CD4-positive, alpha-beta T cell treated with Interleukin-21 for 1 hour (primary cell): Measurements from ENCODE around the gene HK3.
"Not testable (repeated sequence)": the region's sequence is repeated elsewhere in the genome, so short reads cannot be mapped to it uniquely, and the experiment has no call there.

ENCODE experiments used
- DNase-seq: peaks from one replicate; pipeline ENCODE4 v3.0.0-alpha.2; 2020

HK3 gene

GRCh38 chr5:176881816-176882566 lies 17.2 kb downstream of the HK3 start:
- no peak for DNase-seq

- no peak for DNase-seq
Measured at GRCh38 chr5:176881021-176881749, 18.0 kb downstream of the HK3 start.

- DNase-seq: no peak
Measured at GRCh38 chr5:176880366-176881020, 18.7 kb downstream of the HK3 start.

GRCh38 chr5:176879663-176880361 lies 19.3 kb downstream of the HK3 start:
- DNase-seq: no peak

GRCh38 chr5:176878906-176879662 lies 20.1 kb downstream of the HK3 start:
- no peak for DNase-seq

GRCh38 chr5:176878463-176878862 lies 20.7 kb downstream of the HK3 start:
- DNase-seq: no peak

GRCh38 chr5:176877793-176878331 lies 21.3 kb downstream of the HK3 start:
- no peak for DNase-seq

- DNase-seq: no peak
Measured at GRCh38 chr5:176876506-176877431, 22.4 kb downstream of the HK3 start.

- DNase-seq: no peak
Measured at GRCh38 chr5:176875783-176876505, 23.2 kb downstream of the HK3 start.

GRCh38 chr5:176875014-176875550 lies 24.1 kb downstream of the HK3 start:
- DNase-seq: no peak

- no peak for DNase-seq
Measured at GRCh38 chr5:176874198-176874780, 24.9 kb downstream of the HK3 start.

- DNase-seq: no peak
Measured at GRCh38 chr5:176873541-176874172, 25.5 kb downstream of the HK3 start.

GRCh38 chr5:176873011-176873410 lies 26.1 kb downstream of the HK3 start:
- DNase-seq: not testable (repeated sequence)

GRCh38 chr5:176872586-176872985 lies 26.6 kb downstream of the HK3 start:
- not testable (repeated sequence) for DNase-seq

- not testable (repeated sequence) for DNase-seq
Measured at GRCh38 chr5:176870644-176871043, 28.5 kb downstream of the HK3 start.

GRCh38 chr5:176870110-176870591 lies 29.0 kb downstream of the HK3 start:
- DNase-seq: no peak

GRCh38 chr5:176869501-176870109 lies 29.5 kb downstream of the HK3 start:
- DNase-seq: no peak

- no peak for DNase-seq
Measured at GRCh38 chr5:176868731-176869130, 30.4 kb downstream of the HK3 start.
